ENCODE data around the gene STRA8. TPM values are rescaled to one million over a fixed set of nuclear protein-coding genes. Genes with fewer than 3 reads are reported as not detected.

STRA8 gene
- total and polyA plus RNA-seq, 7 donors = not detected

DNA sequence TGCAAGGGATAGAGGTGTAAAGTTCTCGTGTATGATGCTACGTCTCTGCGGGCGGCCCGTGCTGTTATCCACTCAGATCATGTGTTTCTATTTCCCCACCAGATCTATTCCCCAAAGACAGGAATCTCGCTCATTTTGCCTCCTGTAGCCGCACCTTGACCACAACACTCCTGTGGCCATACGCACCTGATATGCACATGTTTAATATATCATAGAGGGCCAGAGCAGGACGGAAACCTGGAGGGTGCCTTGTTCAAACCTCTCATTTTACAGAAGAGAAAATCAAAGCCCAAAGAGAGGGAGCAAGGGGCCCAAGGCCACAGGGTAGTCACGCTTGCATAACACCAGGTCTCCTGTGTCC lies 37.6 kb downstream of the STRA8 start:
- TF ChIP-seq, protein P1, sequence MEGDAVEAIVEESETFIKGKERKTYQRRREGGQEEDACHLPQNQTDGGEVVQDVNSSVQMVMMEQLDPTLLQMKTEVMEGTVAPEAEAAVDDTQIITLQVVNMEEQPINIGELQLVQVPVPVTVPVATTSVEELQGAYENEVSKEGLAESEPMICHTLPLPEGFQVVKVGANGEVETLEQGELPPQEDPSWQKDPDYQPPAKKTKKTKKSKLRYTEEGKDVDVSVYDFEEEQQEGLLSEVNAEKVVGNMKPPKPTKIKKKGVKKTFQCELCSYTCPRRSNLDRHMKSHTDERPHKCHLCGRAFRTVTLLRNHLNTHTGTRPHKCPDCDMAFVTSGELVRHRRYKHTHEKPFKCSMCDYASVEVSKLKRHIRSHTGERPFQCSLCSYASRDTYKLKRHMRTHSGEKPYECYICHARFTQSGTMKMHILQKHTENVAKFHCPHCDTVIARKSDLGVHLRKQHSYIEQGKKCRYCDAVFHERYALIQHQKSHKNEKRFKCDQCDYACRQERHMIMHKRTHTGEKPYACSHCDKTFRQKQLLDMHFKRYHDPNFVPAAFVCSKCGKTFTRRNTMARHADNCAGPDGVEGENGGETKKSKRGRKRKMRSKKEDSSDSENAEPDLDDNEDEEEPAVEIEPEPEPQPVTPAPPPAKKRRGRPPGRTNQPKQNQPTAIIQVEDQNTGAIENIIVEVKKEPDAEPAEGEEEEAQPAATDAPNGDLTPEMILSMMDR (IDR thresholded peaks at IDR 0.05) = no peak
- Histone ChIP-seq H3K9me3 (peaks cover under 1% of the 10 kb centered on the region), H3K4me3 (no peak overlapping the region), H3K36me3 (ENCODE audit: insufficient read depth in 1 of 2, low read depth in 1 of 2) (no peaks in the 10 kb centered on the region), H3K4me1 (no peaks in the 10 kb centered on the region), H3K27me3 (ENCODE audit: insufficient read depth in 3 of 3, low read length in 2 of 3) (peaks cover 0 to 2% (median 0%) of the 10 kb centered on the region in 3 donors), H3K27ac (no peak overlapping the region)
- DNase-seq (no peak), ATAC-seq (no peak)
- WGBS, 3 donors = 82 to 89% (median 87%) methylated on average over 10 of the region's 10 CpGs
- intact Hi-C loops (cut with DNase I) = no loop called here

DNA sequence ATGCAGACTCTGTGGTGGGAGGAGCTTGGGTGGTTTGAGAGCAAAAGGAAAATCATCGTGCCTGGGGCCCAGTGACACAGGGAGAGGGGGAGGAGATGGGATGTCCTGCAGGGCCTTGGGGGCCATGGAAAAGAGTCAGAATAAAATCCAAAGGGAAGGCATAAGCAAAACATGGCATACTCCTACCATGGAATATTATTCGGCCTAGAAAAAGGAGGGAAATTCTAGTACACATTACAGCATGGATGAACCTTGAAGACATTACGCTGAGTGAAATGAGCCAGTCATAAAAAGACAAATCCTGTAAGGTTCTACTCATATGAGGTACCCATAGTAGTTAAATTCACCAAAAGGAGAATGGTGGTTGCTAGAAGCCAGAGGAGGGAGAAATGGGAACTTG lies 38.7 kb downstream of the STRA8 start:
- Histone ChIP-seq H3K9me3 (no peaks in the 10 kb centered on the region), H3K27ac (no peak overlapping the region), H3K27me3 (ENCODE audit: insufficient read depth in 3 of 3, low read length in 2 of 3) (peaks cover 0 to 2% (median 0%) of the 10 kb centered on the region in 3 donors), H3K4me3 (no peak overlapping the region), H3K4me1 (no peaks in the 10 kb centered on the region), H3K36me3 (ENCODE audit: insufficient read depth in 1 of 2, low read depth in 1 of 2) (no peaks in the 10 kb centered on the region)
- ATAC-seq (no peak), DNase-seq (no peak)
- intact Hi-C loops (cut with DNase I) = no loop called here
- TF ChIP-seq, protein P1 (IDR thresholded peaks at IDR 0.05) = no peak
- 81 to 85% (median 85%) methylated on average over 3 of the region's 3 CpGs for WGBS, 3 donors

- TF ChIP-seq, protein P1 (IDR thresholded peaks at IDR 0.05) = no peak
- intact Hi-C loops (cut with DNase I) = no loop called here
- WGBS, 3 donors = 72 to 79% (median 78%) methylated on average over 4 of the region's 4 CpGs
Observed at GRCh38 chr7:135273581-135273980, 39.9 kb downstream of the STRA8 start.

GRCh38 chr7:135274495-135275268 lies 41.0 kb downstream of the STRA8 start:
- peaks cover 0 to 2% (median 0%) of the 10 kb centered on the region in 3 donors for H3K27me3 ChIP-seq (ENCODE audit: insufficient read depth in 3 of 3, low read length in 2 of 3)
- no peaks in the 10 kb centered on the region for H3K4me1 ChIP-seq
- no peaks in the 10 kb centered on the region for H3K36me3 ChIP-seq (ENCODE audit: insufficient read depth in 1 of 2, low read depth in 1 of 2)
- WGBS, 3 donors = 36 to 39% (median 38%) methylated on average over 14 of the region's 14 CpGs
- H3K27ac ChIP-seq = no peak overlapping the region
- intact Hi-C loops (cut with DNase I) = no loop called here
- H3K9me3 ChIP-seq = no peaks in the 10 kb centered on the region
- ATAC-seq (peak; percentile 66 to 85 (median 75)), DNase-seq (peak in 1 of 2 donors; percentile 47)
- no peak overlapping the region for H3K4me3 ChIP-seq
- TF ChIP-seq, protein P1 (IDR thresholded peaks at IDR 0.05) = peak; percentile 78

More at GRCh38 chr7:135273581-135273980, 39.9 kb downstream of the STRA8 start:
- Histone ChIP-seq H3K9me3 (no peaks in the 10 kb centered on the region), H3K27me3 (ENCODE audit: insufficient read depth in 3 of 3, low read length in 2 of 3) (peaks cover 0 to 2% (median 0%) of the 10 kb centered on the region in 3 donors), H3K27ac (no peak overlapping the region), H3K4me1 (no peaks in the 10 kb centered on the region), H3K36me3 (ENCODE audit: insufficient read depth in 1 of 2, low read depth in 1 of 2) (no peaks in the 10 kb centered on the region), H3K4me3 (no peak overlapping the region)
- ATAC-seq = no peak
- no peak for DNase-seq

Data from psoas muscle (tissue), 8 donors.